GOT3 (cell line): Measurements from ENCODE around the gene SLX4.

Source experiments
- DNase-seq: peaks from one replicate; lab custom pipeline; 2025; ENCODE audit warnings: mixed read lengths; lab: John Stamatoyannopoulos, UW

SLX4 gene

DNA sequence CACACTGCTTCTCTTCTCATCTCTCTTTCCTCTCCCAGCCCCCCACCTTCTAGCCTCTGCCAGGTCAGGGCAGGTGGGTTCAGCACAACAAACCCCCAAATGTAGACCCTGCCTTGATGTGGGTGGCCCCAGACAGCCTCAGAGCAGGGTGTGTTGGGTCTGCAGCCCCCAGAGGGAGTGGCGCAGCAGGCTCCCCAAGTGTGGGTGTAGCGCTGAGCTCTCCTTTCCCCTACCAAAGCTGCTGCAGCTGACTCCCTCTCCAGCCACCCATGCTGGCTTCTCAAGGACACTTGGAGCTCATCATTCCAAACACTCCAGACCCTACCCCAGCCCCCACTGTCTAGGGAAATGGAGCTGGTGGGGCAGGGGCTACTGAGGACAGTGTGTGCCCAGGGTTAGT lies 61.5 kb downstream of the SLX4 start:
- DNase-seq = no peak

DNA sequence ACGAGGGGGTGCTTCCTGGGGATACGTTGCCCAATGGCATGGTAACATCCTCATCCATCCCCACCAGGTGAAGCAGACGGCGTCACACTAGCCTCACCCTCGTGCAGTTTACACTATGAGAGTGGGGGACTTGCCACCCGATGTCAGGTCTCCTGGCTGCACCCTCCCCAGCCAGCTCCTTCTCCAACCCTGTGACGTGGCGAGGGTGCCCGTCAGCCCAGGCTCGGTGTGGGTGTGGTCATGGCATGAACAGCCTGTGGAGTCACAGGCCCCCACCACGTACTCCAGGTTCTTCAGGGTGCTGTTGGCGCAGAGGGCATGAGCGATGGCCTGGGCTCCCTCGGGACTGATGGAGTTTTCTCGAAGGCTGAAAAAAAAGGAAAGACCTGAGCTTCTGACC lies 62.5 kb downstream of the SLX4 start:
- no peak for DNase-seq

DNA sequence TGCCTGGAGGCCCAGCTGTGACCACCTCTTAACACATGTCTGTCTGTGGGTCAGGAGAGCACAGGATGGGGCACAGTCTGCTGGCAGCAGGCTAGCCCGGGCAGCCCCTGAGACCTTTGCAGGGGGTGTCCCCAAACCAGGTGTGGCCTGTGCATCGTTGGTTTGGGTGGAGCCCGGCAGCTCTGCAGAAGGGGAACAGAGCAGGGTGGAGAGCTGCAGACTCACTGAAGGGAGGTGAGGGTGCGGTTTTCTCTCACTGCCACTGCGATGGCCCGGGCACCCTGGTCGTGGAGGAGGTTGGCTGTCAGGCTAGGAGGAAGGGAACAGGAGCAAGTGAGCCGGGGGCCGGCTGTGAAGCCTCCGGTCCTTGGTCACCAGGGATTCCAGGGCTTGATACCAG lies 63.0 kb downstream of the SLX4 start:
- no peak for DNase-seq

DNA sequence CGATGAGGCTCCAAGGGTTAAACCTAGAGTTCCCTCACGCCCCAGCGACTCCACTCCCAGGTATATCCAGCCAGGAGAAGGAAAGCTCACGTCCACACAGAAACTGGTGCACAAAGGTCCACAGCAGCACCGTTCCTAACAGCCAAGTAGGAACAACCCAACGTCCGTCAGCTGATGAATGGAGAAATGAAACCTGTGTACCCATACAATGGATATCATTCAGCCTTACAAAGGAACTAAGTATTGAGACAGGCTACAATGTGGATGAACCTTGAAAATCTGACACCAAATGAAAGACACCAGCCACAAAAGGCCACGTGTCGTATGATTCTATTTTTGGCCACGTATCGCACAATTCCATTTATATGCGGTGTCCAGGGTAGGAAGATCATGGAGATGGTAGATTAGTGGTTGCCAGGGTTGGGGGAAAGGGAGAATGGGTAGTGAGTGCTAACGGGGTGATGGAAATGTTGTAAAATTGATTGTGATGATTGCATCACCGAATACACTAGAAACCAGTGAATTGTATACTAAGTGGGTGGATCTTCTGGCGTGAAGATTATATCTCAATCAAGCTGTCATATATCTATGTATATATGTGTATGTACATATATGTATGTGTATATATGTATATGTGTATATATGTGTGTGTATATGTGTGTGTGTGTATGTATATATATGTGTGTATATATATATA lies 64.3 kb downstream of the SLX4 start:
- no peak for DNase-seq

DNA sequence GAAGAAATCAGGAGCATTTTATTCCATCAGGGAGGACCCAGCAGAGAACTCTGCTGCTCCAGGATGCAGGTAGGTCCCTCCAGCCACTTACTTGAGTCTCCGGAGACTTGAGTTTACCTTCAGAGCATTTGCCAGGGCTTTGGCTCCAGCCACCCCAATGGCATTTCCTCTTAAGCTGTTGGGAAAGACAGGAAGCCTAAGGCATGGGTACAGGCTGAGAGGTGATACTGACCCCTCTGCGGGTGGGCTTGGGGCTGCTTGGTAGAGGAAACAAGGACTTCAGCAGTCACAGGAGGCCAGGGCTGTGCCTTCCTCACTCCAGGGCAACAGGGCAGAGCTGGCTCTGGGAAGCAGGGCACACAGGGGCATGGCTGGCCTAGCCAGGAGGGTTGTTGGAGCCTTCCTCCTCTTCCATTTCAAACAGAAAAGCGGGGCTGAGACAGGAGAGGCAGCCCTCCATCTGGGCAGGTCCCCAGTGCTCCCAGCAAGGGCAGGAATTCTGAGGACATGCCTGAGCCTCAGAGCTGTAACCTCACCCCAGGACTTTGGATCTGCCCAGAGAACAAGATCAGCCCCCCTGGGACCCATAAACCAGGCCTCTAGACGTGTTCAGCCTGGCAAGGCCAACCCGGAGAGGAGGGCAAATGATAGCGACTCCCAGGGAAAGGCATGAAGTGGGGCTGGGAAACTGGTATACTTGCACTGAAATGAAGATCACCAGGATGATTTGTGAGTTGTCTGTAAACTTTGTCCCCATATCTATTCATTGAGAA lies 68.6 kb downstream of the SLX4 start:
- DNase-seq = no peak

DNA sequence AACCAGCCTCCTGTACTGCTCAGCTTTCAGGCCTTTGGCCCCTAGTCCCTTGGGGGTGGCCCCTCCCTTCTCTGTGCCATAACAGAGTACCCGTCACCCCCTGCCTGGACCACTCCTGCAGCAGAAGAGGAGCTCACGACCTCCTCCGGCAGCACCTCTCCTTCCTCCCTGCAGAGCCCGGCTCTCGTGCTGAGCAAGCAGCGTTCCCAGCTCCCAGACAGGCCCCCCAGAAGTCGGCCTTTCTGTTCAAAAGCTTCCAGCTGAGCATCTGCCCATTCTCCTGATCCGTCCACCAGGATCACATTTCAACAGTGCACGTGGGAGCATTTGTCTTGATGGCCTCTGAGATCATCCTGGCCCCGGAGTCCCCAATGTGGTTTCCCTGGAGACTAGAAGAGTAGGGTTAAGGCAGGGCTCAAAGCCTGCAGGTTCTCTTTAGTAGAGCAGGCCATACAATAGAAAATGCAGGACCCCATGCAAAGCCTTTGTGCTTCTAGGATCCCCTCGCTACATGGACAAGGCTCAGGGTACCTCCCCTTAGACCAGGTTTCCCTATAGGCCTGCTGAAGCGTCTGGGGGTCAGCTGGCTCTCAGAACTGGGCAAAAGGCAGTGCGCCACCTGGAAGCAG lies 69.8 kb downstream of the SLX4 start:
- no peak for DNase-seq

DNA sequence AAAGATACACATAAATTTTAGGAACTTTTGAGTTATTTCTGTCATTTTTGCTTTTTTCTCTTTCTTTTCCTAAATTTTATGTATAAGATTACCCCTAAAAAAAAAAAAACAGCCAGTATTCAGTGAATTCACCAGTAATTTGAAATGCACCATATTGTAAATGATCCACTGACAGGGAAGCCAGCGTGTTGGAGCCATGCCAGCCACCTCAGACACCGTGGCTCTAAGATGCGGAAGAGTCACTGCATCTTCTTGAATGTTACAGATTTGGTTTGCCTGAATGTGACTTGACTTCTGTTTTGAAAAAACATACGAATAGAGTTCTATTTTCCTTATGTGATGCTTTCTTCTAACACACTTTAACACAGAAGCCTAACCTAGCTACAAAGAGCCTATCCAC lies 73.2 kb downstream of the SLX4 start:
- DNase-seq = no peak

DNA sequence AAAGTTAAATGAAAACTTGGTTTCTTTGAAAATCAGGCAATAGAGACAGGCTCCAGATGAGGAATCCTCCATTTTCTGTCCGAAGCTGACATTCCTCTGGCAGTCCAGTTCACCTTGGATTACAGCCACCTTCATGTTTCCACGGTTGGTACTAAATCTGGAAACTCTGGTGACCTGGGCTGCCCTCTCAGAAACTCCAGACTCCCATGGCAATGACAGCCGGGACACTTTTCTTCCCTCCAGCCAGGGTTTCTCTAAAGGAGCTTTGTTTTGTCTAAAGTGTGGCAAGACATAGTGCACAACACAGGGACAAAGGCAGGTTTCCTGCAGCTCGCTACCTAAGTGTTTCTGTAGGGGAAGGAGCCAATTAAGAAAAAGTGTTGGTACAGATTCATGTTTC lies 74.6 kb downstream of the SLX4 start:
- no peak for DNase-seq

DNA sequence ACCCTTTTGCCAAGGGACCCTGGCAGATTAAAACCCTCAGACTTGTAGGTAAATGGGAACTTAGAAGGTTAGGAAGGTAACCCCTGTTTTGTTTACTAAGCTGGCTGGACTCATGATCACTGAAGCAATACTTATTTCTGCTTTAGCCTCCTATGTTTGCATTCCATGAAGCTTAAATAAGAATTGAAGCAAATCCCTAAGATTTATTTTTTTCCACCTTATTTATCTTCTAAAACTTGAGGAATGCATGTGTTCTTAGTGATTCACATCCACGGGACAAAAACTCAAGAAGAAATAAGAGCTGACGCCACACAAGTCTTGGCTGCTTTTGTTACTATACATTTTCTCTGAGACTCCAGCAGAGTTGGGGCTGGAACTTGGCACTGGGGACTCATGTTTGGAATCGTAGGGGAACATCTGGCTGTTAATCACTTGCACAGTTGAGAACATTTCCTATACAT lies 75.1 kb downstream of the SLX4 start:
- DNase-seq = no peak

DNA sequence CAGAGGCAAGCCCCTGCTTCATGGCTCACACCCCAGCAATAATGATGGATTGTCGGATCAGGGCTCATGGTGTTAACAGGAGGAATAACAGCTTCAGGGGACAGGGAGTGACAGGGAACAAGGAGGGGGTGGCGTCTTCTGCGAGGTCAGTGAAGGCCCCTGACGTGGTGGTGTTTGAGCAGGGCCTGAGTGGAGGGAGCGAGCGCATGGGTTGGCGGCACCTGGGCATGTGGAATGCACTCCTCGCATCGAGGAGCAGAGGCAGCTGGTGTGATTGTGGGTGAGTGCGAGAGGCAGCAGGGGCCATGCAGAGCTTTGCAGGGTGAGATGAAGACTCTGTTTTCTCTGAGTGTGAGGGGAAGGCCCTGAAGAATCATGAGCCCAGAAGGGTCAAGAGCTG lies 77.3 kb downstream of the SLX4 start:
- DNase-seq = no peak

DNA sequence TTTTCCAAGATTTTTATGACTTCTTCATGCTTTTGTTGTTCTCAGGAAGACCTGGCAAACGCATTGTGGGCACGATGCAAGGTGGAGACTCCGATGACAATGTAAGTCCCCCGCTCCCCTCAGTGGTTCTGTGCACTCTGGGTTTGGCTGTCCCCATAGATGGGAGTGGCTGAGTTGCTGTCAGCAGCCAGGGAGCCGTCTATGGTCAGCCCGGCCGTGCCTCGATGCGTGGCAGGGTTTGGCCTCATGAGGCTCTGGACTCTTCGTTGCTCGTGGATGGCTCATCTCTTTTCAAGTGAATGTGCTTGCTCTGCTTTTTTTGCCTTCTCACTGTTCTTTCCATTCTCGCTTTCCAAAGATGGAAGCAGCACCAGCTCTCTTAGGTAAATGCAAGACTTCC lies 78.7 kb downstream of the SLX4 start:
- no peak for DNase-seq
